Dedifferentiated amniotic fluid mesenchymal stem cell (primary cell): ENCODE results near the gene IMMP2L.

Experiments
- DNase-seq: peaks from one replicate; pipeline ENCODE4 v3.0.0-alpha.2; 2016; ENCODE audit errors: extremely low spot score

IMMP2L gene

DNA sequence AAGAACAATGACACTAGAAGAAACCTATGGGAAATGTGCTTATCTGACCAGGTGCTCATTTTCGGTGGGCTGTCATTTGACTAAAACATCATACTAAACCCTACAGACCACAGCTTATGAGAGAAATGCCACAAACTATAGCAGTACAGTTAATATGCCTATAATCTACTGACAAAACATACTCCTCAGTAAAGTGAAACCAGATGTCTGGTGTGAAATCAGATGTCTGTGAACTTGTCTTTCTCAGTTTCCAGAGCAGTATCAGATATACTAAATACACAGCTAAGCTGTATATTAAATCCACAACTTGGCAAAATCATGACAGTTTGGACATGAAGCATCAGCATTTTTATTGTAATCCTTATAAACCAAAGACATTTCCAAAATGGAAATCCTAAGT lies 3.3 kb downstream of the IMMP2L start:
- peak; percentile 32 for DNase-seq

DNA sequence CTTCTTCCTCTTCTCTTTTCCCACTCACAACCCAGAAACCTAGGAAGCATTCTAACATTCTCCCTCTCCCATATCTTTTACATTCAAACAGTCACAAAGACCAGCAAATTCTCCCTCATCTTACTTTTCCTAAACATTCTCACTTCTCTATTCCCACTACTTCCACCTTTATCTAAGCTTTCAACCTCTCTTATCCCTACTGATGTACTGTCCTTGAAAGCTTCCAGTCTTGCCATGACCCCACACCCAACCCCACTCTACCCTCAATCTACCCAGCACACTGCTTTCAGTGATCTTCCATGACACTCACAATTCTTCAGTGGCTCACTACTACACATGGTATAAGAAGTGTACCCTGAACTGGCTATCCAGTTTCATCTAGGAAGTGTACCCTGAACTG lies 5.3 kb downstream of the IMMP2L start:
- DNase-seq, result no peak

DNA sequence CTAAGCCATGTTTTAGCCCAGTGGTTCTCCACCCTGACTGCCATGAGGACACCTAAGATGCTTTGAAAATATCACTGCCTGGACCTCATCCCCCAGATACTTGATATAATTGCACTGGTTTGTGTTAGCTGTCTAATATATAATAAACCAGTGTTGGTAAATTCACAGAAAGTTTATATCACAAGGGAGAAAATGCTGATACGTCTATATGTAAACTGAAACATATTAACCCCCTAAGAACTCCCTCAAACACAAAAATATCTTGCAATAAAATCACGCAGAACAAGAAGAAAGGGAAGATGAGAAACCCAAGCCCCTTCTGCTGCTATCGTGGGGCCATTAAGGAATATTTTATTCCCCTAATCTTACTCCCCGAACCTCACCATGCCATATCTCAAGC lies 8.2 kb downstream of the IMMP2L start:
- no peak for DNase-seq

DNA sequence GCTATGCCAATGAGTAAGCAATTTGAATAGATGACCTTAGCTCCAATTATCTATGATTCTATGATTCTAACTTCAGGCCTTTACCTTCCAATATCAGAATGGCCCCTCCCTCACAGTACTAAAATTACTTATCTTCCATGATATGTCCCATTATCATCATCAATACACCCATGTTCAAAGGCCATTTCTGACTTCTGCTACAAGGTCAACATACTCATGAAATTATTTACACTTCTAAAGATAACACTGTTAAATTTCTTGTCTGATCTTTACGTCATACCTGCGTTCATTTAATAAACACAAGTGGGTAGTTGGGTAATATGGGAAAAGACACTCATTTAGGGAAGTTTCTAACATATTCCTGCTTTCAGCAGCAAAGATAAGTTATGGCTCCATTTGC lies 21.2 kb downstream of the IMMP2L start:
- no peak for DNase-seq

DNA sequence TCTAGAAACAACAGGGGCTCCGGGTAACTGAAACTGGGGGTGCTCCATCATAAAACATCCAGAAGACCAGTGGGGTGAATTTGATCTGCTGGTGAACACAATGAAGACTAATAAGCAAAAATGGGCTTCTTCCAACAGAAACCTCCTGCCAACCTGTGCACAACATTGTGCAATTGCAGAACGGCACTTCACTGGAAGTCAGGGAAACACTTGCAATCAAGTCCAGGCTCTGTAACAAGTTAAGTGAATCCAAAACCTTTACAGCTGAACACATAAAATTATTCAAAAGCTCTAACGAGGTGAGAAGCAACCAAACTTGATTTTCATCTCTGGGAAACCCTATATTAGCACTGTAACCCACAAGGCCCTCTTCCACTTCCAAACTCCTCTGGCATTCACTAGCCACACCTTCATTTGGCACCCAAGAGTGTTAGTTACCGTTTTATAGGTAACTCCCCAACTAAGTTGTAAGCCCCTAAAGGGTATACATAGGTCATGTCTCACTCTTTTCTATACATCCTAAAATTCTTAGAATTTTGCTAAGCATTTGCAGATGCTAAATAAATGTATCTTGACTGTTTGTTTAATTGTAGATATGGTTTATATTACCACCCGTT lies 22.0 kb downstream of the IMMP2L start:
- no peak for DNase-seq

DNA sequence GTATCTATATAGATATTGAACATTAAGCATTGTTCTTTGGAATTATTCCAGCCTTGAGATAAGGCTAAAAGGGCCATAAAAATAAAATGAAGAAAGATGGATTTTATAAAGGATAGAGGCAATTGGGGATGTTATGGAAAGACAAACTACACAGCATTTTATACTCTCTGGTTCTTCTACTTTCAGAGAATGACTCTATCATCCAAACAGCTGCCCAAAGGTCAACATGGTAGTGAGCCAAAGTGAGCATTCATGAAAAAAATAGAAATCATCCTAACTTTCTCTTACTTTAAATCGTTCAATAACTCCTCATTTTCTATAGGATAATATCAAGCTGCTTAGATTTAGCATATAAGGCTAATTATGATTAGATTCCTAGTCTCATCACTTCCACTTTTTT lies 25.2 kb downstream of the IMMP2L start:
- no peak for DNase-seq

DNA sequence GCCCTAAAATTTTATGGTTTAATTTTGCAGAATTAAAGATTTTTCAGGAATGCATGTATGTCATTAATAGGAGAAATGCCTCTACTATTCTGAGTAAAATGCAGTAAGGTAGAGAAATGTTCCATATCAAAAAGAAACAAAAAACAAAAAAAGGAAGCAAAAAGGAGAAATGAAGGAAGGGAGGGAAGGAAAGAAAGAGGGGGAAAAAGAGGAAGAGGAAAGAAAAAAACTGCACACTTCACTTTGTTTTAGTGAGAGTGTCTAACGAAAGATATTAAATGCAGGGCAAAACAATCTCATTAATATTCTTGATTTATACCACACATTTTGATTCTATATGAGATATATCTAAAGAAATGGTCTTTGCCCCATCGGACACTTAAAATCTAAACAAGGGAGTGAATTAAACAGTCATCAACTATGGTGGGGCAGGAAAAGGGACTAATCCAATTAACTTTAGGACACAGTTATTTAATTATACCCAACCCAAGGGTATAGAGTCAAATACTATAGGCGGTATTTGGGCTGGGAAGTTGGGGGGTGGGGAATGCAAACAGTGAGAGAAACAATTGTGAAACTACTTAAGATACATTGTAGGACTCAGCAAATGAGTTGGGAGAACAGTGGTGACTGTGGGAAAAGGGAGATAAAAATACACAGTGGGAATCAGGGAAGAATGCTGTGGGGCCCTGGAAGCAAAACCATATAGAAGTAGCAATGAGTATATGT lies 27.0 kb downstream of the IMMP2L start:
- DNase-seq, result no peak

DNA sequence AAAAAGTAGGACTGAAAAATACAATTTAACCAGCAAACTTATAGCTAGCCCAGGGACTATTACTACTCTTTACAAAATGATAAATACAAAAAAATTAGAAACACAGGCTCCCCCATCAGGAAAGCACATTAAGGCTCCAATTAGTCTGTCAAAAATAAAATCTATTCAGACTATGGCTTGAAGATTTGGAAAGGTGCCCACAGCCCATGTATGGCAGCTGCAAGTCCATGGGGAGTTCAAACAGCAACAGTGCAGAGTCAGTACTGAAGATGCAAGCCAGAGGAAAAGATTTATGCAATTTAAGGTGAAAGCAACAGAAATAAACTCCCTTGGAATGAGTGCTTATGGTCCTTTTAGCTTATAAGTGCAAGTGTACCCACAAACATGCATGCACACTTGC lies 29.7 kb downstream of the IMMP2L start:
- no peak for DNase-seq

DNA sequence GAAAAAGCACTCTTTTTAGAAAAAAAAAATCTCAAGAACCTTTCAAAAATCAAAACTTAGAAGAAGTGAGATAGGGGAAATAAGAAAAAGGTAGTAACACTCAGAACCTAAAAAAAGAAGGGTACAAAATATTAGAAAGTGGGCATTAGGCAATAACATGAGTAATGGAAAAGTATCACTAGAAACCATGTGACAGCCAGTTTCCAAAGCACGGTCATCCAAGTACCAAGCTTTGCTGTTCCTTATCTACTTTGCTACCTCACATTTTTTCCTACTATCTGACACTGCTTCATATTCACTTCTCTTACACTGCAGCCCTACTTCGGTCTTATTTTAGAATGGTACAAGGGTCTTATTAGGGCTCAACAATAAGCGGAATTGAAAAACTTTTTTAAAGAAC lies 30.3 kb downstream of the IMMP2L start:
- no peak for DNase-seq

DNA sequence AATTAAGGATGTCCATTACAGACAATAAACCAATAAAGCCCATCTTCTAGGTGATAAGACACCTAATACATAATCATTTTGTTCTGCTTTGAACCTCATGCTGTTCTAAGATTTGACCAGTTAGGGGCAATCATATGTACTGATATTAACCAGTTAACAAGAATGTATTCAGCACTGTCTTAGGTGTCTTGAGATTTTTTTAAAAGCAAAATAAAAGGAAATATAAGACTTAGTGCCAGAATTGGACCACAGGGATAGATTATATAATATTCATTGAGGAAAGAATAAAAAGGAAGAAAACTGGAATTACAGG lies 32.0 kb downstream of the IMMP2L start:
- DNase-seq, result no peak

DNA sequence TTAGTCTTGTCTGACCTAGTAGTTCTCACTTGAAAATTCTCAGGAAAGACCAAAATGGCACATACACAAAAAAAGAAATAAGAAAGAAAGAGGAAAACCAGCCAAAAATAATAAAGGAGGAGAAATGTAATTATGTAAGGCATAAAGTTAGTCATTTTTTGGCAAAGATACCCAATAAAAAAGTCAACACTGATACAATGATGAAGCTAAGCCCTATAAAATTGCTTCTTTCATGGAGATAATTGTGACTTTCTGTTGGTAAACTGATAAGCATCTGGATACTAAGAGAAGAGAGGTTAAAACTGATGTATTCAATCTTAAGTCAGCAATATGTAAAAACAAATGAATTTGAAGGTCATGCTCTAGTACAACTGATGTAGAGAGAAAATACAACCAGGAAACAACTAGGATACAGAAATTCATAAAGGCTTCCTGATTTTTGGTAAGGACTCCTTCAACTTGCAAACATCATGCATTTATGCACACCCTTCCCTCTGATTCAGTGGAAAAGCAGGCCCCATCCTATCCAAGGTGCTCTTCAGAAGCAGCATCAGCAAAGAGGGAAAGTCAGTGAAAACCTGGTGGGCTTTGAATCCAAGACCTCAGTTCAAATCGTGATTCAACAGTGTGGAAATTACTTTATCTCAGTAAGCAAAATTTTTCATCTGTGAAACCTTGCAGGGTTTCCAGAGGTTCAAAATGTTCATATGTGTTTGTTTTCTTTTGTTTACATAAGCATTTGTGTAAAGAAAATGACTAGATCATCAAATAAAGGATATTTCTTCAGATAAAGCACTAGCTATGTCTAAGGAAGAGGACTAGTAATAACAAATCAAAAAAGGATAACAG lies 32.6 kb downstream of the IMMP2L start:
- peak; percentile 38 for DNase-seq

DNA sequence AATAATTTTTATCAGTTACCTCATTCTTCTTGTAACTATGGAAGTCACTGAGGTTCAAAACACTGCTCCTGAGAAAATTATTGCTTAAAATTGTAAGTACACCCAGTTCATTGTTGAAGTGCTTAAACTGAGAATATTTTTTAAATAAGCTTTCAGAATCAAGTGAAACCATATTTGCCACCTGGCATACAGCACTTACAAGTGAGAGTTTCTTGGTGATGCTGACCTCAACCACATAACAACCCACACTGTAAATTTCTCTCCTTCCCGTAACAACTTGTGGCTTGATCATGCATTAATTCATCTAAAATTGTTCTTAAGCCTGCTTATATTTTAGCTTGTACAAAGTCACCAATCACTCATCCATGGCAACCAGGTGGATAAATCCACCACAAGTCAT lies 34.0 kb downstream of the IMMP2L start:
- DNase-seq, result no peak

DNA sequence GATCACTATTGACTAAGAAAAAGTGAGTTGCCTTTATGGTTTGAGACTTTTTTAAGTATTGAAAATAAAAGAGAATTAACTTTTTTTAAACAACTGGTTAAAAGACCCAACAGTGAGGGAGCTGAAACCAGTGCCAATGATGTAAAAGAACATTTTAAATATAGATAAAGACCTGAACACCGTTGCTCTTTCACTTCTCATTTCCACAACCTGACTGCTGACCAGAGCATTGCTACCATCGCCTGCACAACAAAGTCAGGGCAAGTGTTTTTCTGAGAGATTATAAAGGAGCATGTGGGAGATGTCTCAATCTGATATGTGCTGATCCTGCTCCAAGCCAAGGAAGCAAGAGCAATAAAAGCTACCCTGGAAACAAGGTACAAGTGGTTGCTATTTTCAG lies 34.7 kb downstream of the IMMP2L start:
- DNase-seq, result no peak

DNA sequence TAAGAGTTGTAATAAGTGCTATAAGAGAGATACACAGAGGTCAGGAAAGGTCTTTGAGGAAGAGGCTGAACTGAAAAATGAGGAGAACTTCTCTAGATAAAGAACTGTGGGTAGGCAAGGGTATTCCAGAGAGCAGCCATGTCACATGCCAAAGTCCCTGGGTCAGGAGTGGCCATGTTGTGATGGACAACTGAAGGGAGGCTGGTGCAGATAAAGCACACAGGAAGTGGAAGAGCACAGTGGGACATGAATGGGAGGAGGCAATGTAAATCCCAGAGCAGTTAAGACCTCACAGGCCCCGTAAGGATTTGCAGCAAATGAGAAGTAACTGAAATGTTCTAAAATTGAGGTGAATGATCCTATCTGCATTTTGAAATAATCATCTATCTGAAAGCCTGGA lies 37.2 kb downstream of the IMMP2L start:
- no peak for DNase-seq

DNA sequence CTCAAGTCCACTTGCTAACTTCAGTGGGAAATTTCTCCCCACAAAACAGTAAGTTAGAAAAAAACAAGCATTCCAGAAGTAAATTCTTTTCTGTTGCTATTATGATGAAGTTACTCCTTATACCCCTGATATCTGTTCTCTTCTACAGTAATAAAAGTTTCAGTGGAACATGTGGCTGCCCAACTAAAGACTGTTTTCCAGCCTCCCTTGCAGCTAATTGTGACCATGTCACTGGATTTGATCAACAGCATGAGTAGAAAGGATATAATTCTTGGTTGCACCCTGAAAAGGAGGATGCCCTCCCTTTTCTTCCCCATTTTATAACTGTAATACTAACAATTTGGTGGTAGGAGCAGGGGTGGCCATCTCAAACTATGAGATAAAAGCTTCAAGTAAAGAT lies 40.6 kb downstream of the IMMP2L start:
- no peak for DNase-seq

DNA sequence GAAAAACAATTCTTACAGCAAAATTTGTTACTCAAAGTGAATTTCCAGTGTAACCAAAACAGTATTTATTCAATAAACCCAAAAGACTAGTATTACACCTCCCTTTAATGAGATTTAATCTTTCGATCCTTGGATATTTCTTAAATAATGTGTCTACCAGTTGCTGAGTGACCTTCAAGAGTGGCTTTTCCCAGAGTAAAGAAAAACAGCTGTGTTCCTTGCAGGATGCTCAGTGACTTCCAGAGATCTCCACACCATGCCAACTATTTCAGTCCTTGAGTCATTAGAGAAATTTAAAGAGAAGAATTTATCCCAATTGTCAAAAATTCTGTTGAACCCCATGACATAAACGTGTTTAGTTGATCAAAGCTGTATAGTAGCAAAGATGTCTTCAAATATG lies 44.0 kb downstream of the IMMP2L start:
- DNase-seq, result no peak

DNA sequence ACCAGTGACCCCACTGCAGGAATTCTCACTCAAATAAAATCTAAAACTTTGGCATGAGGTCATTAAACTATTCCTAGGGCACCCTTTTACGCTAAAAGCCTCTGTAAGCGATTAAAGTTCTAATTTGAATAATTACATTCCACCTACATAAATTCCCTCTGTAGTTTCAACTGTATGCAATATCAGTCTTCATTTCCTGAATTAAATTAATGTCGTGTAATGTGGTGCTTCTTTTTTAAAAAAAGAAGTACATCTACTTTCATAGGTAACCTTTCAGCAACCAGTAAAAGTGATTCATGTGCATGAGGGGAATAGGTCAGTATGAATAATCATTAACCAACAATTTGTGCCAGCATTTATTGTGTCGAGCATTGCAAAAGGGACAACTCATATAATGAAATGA lies 44.7 kb downstream of the IMMP2L start:
- no peak for DNase-seq

DNA sequence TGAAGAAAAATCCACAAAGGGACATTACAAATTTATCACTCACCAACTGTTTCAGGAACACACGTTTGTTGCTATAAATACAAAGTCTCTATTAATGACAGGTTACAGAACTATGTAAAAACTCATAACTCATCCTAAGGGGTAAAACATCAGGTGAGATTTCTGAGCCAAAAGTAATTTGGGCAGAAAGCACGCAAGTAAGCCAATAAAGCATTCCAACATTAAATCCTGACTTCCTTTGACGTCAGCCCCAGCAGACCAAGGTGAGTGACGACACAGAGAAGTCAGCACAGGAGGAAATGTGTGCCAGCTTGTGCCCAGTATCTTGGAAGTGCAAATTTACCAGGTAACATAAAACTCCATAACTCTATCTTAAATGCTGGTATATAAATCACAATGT lies 45.7 kb downstream of the IMMP2L start:
- DNase-seq, result no peak

DNA sequence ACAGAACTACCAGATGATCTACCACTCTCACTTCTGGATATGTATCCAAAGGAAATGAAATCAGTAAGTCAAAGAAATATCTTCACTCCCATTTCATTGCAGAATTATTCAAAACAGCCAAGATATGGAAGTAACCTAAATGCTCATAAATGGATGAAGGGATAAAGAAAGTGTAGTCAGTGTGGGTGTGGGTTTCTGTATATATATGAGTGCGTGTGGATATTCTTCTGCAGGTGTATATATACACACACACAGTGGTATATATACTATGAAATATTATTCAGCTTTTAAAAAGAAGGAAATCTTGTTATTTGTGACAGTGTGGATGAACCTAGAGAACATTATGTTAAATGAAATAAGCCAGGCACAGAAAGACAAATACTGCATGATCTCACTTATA lies 48.7 kb downstream of the IMMP2L start:
- DNase-seq, result no peak

DNA sequence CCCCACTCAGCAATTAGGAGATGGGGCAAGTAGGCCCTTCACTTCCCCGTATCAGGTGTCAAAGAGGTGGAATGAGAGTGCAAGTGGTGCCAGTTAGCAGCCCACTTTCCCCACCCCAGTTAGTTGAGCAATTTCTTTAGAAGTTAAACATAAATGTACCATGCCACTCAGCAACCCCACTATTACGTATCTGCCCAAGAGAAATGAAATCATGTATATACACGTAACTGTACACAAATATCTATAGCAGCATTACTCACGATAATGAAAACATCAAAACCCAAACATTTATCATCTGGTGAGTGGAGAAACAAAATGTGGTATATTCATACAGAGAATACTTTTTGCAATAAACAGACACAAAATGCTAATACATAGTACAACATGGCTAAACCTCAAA lies 50.4 kb downstream of the IMMP2L start:
- no peak for DNase-seq

DNA sequence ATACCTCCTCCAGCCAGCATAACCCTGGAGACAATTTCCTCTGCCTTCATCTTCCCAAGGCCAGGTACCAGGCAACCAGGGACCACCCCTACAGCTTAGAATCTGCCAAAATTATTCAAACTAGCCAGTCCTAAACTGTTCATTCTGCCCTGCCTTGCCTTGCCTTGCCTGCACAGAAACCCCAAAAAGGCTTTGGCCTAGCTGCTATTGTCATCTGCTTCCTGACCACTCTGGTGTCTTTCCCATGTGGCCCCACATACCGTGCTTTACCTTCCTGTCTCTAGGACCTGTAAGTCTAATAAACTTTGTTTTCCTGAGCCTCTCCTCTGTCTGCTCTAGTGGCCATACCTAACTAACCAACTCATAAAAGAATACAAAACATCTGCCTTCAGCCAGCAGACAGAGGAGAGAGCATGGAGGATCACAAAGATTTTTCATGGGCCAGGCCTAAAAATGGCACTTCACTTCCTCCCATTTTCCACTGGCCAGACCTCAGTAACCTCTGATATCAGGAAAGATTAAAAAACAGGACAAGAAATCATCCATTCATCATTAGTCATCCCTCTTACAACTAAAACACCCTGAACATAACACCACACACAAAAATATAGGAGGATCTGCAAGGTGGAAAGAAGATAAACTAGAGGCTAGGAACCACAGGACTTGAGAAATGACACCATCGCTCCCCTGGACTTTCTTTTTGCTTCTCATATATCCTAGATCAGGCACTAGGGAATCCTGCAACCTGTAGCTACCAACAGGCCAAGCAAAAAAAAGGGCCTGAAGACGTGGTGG lies 51.5 kb downstream of the IMMP2L start:
- no peak for DNase-seq

DNA sequence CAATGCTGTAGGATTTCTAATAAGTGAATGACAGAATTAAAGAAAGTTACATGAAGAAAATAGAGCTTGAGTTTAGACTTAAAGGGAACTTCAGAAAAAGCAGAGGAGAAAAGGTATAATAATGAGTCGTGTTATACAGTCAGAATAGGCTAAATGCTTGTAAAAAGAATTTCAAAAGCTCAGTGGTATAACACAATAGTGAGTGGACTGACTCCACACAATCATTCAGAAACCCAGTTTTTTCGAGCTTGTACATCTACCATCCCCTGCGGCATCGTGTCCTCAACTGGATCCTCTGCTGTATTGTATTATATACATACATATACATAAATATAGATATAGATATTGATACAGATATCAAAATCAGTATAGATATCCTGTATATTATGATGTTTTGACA lies 52.2 kb downstream of the IMMP2L start:
- DNase-seq, result no peak
